ENCODE measurements around the gene PSMB2. TPM values are rescaled to one million over a fixed set of nuclear protein-coding genes. Genes with fewer than 3 reads are reported as not detected.
A peak's percentile ranks its signal among the peaks of the same experiment; 100 is the strongest.

PSMB2 gene
- total and polyA plus RNA-seq, 2 experiments from 2014 or later, result 22.5 to 72.8 TPM

DNA sequence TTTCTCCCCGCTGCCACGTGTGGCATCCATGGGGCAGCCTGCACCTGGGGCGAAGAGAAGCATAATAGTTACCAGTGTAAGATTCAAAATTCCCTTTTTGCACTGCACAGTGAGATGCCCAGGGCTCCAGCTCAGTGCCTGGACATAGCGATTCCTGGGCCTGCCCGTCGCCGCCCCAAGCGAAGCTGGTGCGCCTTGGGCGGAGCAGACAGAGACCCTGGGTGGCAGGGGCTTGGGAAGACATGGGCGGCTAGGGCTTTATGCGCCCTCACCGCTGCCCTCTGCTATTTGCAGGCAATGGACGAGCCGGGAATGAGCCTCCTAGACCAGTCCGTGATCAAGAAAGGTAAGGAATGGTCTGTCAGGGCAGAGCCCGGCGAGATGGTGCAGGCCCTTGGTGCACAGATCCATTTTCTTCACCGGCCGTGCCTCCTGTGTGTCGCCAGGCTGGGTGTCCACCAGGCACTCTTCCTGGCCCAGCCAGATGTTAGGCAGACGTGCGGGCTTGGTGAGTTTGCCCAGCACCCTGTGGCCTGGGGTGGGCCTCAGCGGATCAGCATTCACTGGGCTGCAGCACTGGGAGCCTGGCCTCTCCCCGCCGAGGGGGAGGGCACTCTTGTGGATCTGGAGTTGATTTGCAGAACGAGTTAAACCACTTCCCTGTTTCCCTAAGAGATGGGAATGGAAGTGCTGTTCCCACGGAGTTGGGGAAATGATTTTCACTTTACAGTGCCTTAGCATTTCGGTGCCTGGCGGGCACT lies 66.5 kb downstream of the PSMB2 start:
- H3K4me3 ChIP-seq, result no peak overlapping the region

DNA sequence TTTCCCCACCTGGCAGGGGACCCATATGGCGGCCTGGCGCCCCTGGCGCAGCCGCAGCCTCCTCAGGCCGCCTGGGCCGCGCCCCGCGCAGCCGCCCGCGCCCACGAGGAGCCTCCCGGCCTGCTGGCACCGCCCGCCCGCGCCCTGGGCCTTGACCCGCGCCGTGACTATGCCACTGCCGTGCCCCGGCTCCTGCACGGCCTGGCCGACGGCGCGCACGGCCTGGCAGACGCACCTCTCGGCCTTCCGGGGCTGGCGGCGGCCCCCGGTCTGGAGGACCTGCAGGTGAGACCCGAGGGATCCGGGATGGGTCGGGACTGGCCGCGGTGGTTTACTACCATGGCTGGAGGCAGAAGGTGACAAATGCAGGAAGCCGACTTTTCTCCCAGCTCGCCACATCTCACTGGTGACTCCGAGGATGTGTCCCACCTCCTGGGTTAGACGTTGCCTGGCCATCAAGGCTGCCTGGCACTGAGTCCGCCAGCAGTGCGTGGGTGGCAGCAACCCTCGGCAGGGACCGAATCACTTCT lies 67.1 kb downstream of the PSMB2 start:
- H3K27ac ChIP-seq, result no peak overlapping the region
- DNase-seq (ENCODE audit: low read depth in 1 of 2, low spot score in 1 of 2), result no peak
- H3K27me3 ChIP-seq, result peaks cover 100% of the 10 kb centered on the region
- no peaks in the 10 kb centered on the region for H3K36me3 ChIP-seq
- TF ChIP-seq, protein P1, sequence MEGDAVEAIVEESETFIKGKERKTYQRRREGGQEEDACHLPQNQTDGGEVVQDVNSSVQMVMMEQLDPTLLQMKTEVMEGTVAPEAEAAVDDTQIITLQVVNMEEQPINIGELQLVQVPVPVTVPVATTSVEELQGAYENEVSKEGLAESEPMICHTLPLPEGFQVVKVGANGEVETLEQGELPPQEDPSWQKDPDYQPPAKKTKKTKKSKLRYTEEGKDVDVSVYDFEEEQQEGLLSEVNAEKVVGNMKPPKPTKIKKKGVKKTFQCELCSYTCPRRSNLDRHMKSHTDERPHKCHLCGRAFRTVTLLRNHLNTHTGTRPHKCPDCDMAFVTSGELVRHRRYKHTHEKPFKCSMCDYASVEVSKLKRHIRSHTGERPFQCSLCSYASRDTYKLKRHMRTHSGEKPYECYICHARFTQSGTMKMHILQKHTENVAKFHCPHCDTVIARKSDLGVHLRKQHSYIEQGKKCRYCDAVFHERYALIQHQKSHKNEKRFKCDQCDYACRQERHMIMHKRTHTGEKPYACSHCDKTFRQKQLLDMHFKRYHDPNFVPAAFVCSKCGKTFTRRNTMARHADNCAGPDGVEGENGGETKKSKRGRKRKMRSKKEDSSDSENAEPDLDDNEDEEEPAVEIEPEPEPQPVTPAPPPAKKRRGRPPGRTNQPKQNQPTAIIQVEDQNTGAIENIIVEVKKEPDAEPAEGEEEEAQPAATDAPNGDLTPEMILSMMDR (IDR thresholded peaks at IDR 0.05; ENCODE audit: low read depth, low read length), result no peak
- no peak overlapping the region for H3K4me3 ChIP-seq
- H3K4me1 ChIP-seq (ENCODE audit: low read depth), result no peaks in the 10 kb centered on the region
- no peaks in the 10 kb centered on the region for H3K9me3 ChIP-seq (ENCODE audit: low read depth)

More for the DNA sequence above, 66.5 kb downstream of the PSMB2 start:
- Histone ChIP-seq H3K27me3 (peaks cover 99% of the 10 kb centered on the region), H3K27ac (no peak overlapping the region), H3K36me3 (no peaks in the 10 kb centered on the region), H3K9me3 (ENCODE audit: low read depth) (no peaks in the 10 kb centered on the region), H3K4me1 (ENCODE audit: low read depth) (no peaks in the 10 kb centered on the region)
- DNase-seq (ENCODE audit: low read depth in 1 of 2, low spot score in 1 of 2), result no peak
- TF ChIP-seq, protein P1 (IDR thresholded peaks at IDR 0.05; ENCODE audit: low read depth, low read length), result no peak

DNA sequence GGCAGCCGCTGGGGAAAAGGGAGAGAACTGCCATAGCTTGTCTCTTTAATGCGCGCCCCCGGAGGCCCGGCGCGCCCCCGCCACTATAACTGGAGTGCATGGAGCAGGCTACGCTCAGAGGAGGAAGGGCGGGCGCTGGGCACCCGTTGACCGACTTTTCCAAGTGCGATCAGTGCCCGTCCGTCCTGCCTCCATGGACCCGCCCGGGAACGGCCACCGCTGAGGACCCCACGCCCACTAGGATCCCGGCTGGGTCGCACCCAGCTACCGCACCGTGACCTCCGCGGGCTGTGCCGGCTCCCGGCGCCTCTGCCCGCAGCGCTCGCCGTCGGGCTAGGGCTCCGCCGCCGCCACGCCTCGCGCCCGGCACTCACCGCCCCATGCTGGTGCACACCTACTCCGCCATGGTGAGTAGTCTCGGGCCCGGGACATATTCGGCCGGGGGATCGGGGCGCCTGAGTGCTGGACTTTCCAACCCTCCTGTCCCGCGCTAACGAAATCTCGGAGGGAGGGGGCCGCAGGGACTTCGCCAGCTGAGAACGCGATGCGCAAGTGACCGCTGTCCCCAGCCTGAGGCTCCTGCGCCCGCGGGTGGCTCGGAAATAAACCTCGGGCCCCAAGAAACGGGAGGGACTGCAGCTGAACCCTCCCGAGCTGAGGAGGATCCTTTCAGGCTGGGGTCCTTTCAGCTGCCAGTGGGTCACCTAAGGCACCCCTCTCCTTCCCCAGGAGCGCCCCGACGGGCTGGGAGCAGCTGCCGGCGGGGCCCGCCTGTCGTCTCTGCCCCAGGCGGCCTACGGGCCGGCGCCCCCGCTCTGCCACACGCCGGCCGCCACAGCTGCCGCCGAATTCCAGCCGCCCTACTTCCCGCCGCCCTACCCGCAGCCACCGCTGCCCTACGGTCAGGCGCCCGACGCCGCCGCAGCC lies 67.9 kb downstream of the PSMB2 start, which contains the start of gene TFAP2E:
Gene TFAP2E, plus strand, starts transcription at position 117 of the 927 bp plus-strand sequence. Its CDS starts 264 bp downstream, at position 381.
- no peaks in the 10 kb centered on the region for H3K36me3 ChIP-seq
- no peak within 1 kb of the TSS for H3K27ac ChIP-seq
- DNase-seq (ENCODE audit: low read depth in 1 of 2, low spot score in 1 of 2), result peak; percentile 41 to 54
- H3K4me3 ChIP-seq, result peak within 1 kb of the TSS; percentile 27
- H3K27me3 ChIP-seq, result peaks cover 93% of the 10 kb centered on the region
- no peaks in the 10 kb centered on the region for H3K9me3 ChIP-seq (ENCODE audit: low read depth)
- TF ChIP-seq, protein P1 (IDR thresholded peaks at IDR 0.05; ENCODE audit: low read depth, low read length), result no peak
- no peaks in the 10 kb centered on the region for H3K4me1 ChIP-seq (ENCODE audit: low read depth)

DNA sequence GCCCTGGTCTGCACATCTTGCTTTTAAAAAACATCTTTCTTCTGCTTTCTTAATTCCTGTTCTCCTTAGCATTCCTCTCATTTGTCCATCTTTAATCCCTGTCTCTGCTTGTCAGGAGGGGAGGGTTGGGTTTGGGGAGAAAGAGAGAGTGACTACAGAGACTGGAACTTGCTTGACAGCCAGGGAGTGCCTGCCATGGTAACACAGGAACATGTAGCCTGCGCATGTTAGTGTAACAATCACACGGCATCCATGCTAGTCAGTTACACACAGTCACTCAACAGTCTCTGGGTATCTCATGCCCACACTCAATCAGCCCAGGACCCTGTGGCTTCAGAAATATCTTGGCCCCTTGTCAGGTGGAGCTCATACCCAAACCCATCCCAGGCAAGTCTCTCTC lies 69.0 kb downstream of the PSMB2 start:
- DNase-seq (ENCODE audit: low read depth in 1 of 2, low spot score in 1 of 2), result no peak
- TF ChIP-seq, protein P1 (IDR thresholded peaks at IDR 0.05; ENCODE audit: low read depth, low read length), result no peak
- H3K27ac ChIP-seq, result no peak overlapping the region
- peaks cover 85% of the 10 kb centered on the region for H3K27me3 ChIP-seq
- H3K4me3 ChIP-seq, result no peak overlapping the region
- no peaks in the 10 kb centered on the region for H3K36me3 ChIP-seq
- no peaks in the 10 kb centered on the region for H3K4me1 ChIP-seq (ENCODE audit: low read depth)
- no peaks in the 10 kb centered on the region for H3K9me3 ChIP-seq (ENCODE audit: low read depth)

DNA sequence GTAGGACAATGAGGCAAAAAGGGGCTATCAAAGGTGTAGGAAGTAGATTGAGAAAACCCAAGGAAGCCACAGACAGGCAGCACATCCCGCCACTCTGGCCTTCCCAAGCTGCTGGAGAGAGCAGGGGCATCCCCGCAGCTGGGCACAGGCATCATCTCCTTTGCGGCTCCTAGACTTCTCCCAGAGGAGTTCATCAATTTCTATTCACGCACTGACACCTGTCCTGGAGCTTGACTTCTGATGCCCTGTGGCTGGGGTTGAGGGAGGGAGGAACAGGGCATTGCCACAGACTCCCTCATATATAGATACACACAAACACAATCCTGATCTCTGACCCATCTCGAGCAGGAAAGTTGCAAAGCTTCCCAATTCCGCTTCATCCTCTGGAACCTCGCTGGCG lies 70.1 kb downstream of the PSMB2 start:
- TF ChIP-seq, protein P1 (IDR thresholded peaks at IDR 0.05; ENCODE audit: low read depth, low read length), result no peak
- no peak for DNase-seq (ENCODE audit: low read depth in 1 of 2, low spot score in 1 of 2)
- no peaks in the 10 kb centered on the region for H3K36me3 ChIP-seq
- no peaks in the 10 kb centered on the region for H3K9me3 ChIP-seq (ENCODE audit: low read depth)
- no peaks in the 10 kb centered on the region for H3K4me1 ChIP-seq (ENCODE audit: low read depth)
- no peak overlapping the region for H3K27ac ChIP-seq
- no peak overlapping the region for H3K4me3 ChIP-seq
- H3K27me3 ChIP-seq, result peaks cover 75% of the 10 kb centered on the region
